Measurements from ENCODE around the gene DOCK11. TPM values are rescaled to one million over a fixed set of nuclear protein-coding genes. Genes with fewer than 3 reads are reported as not detected.

The DOCK11 gene
- total RNA-seq, 1 experiment from 2014 or later, result 7.4 TPM

DNA sequence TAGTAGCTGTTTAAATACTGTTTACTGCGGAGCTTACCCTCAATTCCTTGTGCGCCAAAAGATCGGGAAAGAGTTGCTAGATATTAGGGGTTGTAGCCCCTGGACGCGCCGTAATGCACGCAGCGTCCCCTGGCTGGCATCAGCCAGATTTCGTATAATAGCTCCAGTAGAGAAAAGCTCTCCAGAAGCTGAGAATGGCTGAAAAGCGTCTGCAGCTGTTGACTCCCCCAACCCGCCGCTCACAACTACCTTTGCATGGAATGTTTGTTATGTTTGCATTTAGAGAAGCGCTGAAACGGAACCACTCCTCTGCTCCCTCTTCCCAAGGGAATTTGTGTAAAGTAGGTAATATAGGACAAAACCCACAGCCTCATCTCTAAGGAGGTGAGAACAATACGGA, 3.7 kb downstream of the DOCK11 start:
- no peak for DNase-seq (ENCODE audit: low read depth)

- no peak for DNase-seq (ENCODE audit: low read depth)
Observed at GRCh38 chrX:118502161-118502789, 6.7 kb downstream of the DOCK11 start.

DNA sequence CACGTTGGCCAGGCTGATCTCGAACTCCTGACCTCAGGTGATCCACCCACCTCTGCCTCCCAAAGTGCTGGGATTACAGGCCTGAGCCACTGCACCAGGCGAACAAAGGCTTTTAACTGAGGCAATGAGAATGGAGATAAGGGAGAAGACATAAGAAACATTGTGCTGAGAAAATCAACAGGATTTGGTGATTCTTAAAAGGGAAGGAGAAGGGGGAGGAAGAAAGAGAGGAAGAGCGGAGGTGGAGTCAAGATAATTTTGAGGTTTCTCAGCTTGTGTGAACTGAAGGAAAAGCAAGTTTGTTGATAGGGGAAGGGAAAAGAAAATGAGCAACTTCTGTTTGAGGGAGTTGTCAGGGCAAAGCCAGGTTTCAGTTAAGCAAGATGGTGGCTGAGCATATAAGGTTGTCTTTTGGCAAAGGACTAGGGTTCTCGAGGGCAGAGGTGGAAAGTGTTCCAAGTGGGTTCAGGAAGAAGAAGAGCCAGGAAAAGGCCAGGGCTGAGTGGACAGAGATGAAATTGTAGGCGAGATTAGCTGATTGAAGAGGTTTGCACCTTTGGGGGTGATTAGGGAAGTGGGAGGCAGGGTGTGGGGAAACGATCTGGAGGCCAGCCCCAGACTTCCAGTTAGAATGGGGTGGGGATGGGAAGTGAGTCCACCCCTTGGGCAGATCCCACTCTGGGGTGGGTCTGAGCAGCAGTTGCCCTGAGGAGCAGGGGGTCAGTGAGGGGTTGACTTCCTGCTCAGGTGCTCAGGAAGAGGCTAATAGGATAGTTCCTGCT, 7.8 kb downstream of the DOCK11 start:
- DNase-seq (ENCODE audit: low read depth), result no peak

DNA sequence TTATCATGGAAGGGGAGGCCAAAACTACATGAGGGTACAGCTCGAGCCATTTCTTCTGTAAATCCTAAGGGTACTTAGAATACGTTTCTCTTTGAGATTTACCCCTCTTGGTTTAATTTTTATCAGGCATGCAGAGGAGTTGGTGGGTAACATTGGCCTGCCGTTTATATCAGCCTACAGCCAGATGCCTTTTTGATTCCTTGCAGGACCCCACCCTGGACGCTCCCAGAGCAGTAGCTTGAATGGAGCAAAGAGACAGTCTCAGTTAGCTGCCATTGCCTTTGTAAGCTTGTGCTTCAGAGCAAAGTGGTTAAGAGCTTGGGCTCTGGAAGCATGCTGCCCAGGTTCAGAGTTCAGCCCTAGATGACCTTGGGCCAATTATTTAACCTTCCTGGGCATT, 9.0 kb downstream of the DOCK11 start:
- no peak for DNase-seq (ENCODE audit: low read depth)

DNA sequence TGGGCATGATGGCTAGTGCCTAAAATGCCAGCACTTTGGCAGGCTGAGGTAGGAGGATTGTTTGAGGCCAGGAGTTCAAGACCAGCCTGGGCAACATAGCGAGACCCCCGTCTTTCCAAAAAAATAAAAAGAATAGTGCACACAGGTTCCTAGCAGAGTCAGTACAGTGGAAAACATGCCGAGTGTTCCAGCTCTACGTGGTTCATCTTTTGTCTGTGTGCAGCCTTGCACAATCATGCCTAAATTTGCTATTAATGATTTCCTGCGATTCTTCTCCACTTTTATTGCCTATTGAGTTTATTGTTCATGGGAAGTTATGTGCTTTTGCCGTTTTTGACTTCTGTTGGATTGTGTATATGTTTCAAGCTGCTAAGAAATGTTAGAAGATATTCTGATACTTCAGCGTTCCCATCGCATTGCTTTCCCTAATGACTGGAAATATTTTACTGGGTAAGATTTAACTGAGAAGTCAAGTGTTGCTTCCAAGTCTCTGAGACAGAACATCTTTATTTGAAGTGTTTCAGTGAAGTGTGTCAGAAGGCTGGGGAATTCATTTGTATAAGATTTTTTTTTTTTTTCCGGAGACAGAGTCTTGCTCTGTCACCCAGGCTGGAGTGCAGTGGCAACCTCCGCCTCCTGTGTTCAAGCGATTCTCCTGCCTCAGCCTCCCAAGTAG, 11.3 kb downstream of the DOCK11 start:
- DNase-seq (ENCODE audit: low read depth), result no peak

GRCh38 chrX:118507766-118508165, 12.2 kb downstream of the DOCK11 start:
- DNase-seq (ENCODE audit: low read depth), result no peak

GRCh38 chrX:118508221-118508620, 12.6 kb downstream of the DOCK11 start:
- no peak for DNase-seq (ENCODE audit: low read depth)

GRCh38 chrX:118508635-118509034, 13.0 kb downstream of the DOCK11 start:
- DNase-seq (ENCODE audit: low read depth), result no peak

DNA sequence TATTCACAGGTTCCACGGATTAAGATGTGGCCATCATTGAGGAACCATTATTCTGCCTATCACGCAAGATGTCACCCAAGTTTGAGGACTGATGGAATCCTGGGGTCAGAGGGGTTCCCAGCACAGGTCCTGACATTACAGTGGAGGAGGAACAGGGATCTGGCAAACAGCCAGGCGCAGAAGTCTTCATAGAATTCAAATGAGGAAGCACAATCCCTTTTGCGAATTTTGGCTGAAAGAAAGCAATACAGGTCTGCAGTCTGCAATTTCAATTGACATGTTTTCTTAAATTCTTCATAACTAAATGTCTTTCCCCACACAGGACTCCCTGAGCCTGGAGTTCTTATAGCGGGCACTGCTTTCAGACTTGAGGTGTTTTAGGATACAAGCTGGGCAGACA, 14.5 kb downstream of the DOCK11 start:
- no peak for DNase-seq (ENCODE audit: low read depth)

- DNase-seq (ENCODE audit: low read depth), result no peak
Observed at GRCh38 chrX:118513120-118513898, 17.7 kb downstream of the DOCK11 start.

- peak; percentile 36 for DNase-seq (ENCODE audit: low read depth)
Observed at GRCh38 chrX:118519411-118520215, 24.0 kb downstream of the DOCK11 start.

DNA sequence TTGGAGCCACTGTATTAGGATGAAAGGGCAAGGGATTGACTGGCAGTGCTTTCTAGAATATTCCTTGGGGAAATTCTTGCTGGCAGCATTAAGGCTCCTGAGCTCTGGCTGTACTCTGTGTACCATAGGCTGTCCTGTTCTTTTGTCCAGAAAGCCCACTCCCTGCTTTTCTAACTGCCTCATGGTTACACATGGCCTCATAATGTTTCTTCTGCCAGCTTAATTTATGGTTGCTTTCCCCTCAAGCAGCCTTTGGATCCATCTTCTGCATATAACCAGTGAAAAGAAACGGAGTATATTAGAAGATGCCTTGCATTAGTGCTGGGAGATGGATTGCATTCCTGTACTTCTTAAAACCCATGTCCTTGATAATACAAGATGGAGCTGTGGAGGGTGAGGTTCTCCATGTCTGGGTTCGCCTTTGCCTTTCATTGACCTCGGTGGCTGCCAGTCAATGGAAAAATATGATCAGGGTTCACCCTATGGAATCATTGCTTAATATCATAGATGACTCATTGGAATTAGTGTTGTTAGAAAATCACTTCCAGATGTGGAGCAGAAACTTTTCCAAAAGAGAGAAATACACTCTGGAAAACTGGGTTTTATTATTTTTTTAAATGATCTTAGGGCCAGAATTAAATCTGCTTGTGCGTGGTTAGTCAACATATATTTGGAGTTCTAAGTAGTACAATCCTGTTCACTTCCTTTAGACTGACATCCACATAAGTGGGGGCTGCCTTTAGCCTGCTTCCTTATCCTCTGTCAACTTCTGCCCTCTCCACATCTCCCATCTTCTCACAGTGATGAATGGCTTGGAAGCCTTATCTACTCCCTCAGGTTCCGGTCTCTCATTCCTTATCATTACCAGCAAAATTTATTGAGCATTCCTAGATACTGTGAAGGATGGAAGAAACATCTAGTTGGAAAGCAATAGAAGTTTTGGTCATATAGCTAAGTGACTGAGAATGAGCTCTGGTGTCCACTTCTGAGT, 24.9 kb downstream of the DOCK11 start:
- DNase-seq (ENCODE audit: low read depth), result peak; percentile 51

DNA sequence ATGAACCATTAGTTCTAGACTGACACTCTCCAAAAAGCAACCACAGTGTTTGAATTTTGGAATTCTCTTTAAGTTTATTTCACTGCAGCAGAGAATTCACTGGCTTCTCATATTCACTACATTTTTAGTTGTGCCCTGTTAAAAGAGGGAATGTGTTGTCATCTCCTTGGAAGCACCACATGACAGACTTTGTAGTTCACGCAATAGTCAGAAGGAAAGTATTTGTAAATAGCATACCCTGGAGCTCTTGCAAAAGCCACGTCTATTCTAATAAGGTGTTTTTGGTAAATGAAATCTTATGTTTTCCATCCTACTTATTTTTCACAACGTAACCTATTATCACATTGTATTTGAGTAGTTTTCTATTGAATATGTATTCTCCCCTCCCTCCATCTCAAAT, 25.8 kb downstream of the DOCK11 start:
- no peak for DNase-seq (ENCODE audit: low read depth)

DNA sequence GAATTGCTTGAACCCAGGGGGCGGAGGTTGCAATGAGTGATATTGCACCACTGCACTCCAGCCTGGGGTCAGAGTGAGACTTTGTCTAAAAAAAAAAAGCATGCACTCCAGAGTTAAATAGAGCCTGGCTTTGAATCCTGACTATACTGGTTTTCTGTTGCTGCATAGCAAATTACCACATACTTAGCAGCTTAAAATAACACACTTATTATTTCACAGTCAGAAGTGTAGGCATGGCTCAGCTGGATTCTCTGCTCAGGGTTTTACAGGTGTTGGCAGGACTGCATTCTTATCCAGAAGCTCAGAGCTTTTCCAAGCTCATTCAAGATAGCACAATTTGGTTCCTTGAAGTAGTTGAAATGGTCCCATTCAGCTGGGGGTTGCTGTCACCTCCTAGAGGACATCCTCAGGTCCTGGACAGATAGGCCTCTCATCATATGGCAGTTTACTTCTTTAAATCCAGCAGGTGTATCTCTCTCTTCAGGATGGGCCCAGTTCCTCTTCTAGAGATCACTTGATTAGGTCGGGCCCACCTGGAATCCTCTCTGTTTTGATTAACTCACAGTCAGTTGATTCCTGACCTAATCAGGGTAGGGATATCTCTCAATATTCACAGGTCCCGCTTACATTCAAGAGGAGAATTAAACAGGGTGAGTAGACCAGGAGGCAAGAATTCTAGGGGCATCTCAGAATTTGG, 26.8 kb downstream of the DOCK11 start:
- no peak for DNase-seq (ENCODE audit: low read depth)

DNA sequence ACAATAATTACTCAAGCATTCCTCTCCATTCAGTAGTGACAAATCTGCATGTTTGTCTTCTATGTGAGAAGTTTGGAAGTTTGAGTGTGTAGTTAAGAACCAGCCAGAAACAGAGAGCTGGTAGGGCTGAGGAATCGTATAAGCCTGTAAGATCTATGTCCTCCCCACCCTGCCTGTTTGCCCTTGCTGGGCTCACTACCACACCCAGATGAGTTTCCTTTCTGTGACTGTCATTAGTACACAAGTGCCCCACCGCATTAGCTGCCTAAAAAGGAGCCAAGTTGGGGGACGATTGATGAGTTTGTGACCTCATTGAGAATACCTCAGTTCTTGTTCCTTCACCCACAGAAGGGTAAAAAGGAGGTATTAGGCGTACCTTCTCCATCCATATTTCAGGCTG, 28.3 kb downstream of the DOCK11 start:
- DNase-seq (ENCODE audit: low read depth), result no peak

DNA sequence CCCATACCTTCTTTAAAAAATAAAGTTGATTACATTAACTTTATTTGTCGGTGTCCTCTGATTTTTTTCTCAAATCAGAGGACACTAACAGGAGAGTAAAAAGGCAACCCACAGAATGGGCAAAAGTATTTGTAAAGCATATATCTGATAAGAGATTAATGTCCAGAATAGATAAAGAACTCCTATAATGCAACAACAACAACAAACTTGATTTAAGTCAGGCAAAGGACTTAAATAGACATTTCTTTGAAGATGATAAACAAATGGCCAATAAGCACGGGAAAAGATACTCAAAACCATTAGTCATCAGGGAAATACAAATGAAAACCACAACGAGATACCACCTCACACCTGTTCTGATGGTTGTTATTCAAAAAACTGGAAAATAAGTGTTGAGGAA, 28.7 kb downstream of the DOCK11 start:
- no peak for DNase-seq (ENCODE audit: low read depth)

DNA sequence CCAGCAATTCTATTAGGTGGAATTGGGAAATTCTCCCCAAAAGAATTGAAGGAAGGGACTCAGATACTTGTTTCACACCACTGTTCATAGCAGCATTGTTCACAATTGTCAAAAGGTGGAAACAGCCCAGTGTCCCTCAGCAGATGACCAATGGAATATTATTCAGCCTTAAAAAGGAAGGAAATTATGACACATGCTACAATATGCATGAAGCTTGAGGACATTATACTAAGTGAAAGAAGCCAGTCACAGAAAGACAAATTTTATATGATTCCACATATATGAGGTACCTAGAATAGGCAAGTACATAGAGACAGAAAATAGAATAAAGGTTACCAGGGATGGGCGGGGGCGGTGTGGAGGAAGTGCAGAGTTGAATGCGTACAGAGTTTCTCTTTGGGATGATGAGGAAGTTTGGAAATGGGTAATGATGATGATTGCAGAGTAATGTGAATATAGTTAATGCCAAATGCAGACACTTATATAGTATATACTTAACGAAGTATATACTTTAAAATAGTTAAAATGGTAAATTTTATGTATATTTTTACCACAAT, 29.6 kb downstream of the DOCK11 start:
- no peak for DNase-seq (ENCODE audit: low read depth)

GRCh38 chrX:118526149-118526548, 30.5 kb downstream of the DOCK11 start:
- no peak for DNase-seq (ENCODE audit: low read depth)

Measured in HT1080 (cell line).